Measurements from ENCODE around the gene H6PD. TPM values are rescaled to one million over a fixed set of nuclear protein-coding genes. Genes with fewer than 3 reads are reported as not detected.

The H6PD gene
- total and polyA plus RNA-seq, 2 donors (not counting 3 experiments of a cell fraction or from before 2014, with no cell fraction given) = 24.5 to 29.0 TPM

DNA sequence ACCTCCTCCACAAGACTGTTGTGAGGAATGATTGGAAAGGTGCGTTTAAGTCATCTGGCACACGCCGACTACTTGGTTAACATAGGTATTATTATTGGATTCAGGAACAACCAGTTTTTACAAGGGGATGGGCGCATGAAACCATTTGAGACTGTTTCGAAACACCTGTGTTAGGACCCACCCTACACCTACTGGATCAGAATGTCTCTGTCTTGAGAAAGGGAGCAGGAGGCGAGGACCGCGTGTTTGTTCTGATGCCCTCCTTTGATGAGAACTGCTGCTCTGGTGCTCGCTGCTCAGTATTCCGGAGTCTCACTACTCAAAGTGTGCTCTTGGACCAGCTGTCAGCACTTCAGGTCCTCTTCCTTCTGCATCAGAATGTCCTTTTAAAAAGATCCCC, 7.3 kb downstream of the H6PD start:
- DNase-seq (ENCODE audit: low read depth, low spot score) (no peak), FAIRE-seq (no peak)
- Histone ChIP-seq H3K9me3 (replicated peaks; ENCODE audit: control insufficient read depth, insufficient read depth, low read length) (no peaks in the 10 kb centered on the region), H3K4me3 (replicated peaks in 1 of 3; ENCODE audit: insufficient read depth in 1 of 3, low read depth in 1 of 3, low read length in 3 of 3) (no peak overlapping the region), H3K27ac (ENCODE audit: insufficient read depth, low read depth, low read length) (no peak overlapping the region), H3K9me1 (replicated peaks; ENCODE audit: control insufficient read depth, extremely low read depth, insufficient read depth, low read length) (no peaks in the 10 kb centered on the region), H3K79me2 (ENCODE audit: control insufficient read depth, insufficient read depth, low read length) (no peaks in the 10 kb centered on the region), H3K4me1 (ENCODE audit: control insufficient read depth, extremely low read depth, insufficient read depth, low read length) (peaks cover 20% of the 10 kb centered on the region), H2AFZ (ENCODE audit: low read depth, low read length) (no peak overlapping the region), H3K27me3 (ENCODE audit: control insufficient read depth in 2 of 2, insufficient read depth in 2 of 2, low read length in 2 of 2) (no peaks in the 10 kb centered on the region), H3K4me2 (ENCODE audit: insufficient read depth, low read length) (no peak overlapping the region), H4K20me1 (replicated peaks; ENCODE audit: control insufficient read depth, extremely low read depth, insufficient read depth, low read length) (no peaks in the 10 kb centered on the region), H3K36me3 (ENCODE audit: control insufficient read depth in 2 of 2, extremely low read depth in 1 of 2, insufficient read depth in 2 of 2, low read length in 2 of 2) (peaks cover 0 to 4% of the 10 kb centered on the region in 2 experiments), H3K9ac (replicated peaks; ENCODE audit: extremely low read depth, insufficient read depth, low read length) (no peak overlapping the region)
- dilution Hi-C loops (cut with MboI; ENCODE audit: extremely low pct_ligation_motif_present, low sequenced_read_pairs) (no loop called here), intact Hi-C loops (cut with micrococcal nuclease) (no loop called here)
- ChIA-PET CTCF (no interaction called here), POLR2A (no interaction called here)
- TF ChIP-seq POLR2AphosphoS5 (IDR thresholded peaks at IDR 0.05; ENCODE audit: insufficient read depth, low read depth, low read length) = no peak
- TF ChIP-seq, protein P1, sequence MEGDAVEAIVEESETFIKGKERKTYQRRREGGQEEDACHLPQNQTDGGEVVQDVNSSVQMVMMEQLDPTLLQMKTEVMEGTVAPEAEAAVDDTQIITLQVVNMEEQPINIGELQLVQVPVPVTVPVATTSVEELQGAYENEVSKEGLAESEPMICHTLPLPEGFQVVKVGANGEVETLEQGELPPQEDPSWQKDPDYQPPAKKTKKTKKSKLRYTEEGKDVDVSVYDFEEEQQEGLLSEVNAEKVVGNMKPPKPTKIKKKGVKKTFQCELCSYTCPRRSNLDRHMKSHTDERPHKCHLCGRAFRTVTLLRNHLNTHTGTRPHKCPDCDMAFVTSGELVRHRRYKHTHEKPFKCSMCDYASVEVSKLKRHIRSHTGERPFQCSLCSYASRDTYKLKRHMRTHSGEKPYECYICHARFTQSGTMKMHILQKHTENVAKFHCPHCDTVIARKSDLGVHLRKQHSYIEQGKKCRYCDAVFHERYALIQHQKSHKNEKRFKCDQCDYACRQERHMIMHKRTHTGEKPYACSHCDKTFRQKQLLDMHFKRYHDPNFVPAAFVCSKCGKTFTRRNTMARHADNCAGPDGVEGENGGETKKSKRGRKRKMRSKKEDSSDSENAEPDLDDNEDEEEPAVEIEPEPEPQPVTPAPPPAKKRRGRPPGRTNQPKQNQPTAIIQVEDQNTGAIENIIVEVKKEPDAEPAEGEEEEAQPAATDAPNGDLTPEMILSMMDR (IDR thresholded peaks at IDR 0.05; ENCODE audit: extremely low read depth in 1 of 2, insufficient read depth in 1 of 2, low read depth in 1 of 2, low read length in 2 of 2) = no peak
- TF ChIP-seq POLR2A (IDR thresholded peaks at IDR 0.05; ENCODE audit: low read depth, low read length) = no peak
- no peak for TF ChIP-seq MYC (IDR thresholded peaks at IDR 0.05; ENCODE audit: low read depth, low read length)
- no peak for TF ChIP-seq EZH2 (IDR thresholded peaks at IDR 0.05; ENCODE audit: borderline replicate concordance, low read depth, low read length, severe bottlenecking)
- TF ChIP-seq FOS (IDR thresholded peaks at IDR 0.05; ENCODE audit: borderline replicate concordance, insufficient read depth, low read length) = no peak
- TF ChIP-seq GATA2 (IDR thresholded peaks at IDR 0.05; ENCODE audit: insufficient read depth, insufficient read length, low read depth, low read length) = no peak
- TF ChIP-seq JUN (IDR thresholded peaks at IDR 0.05; ENCODE audit: borderline replicate concordance, insufficient read depth, insufficient read length, low read depth) = no peak
- TF ChIP-seq, protein P2, sequence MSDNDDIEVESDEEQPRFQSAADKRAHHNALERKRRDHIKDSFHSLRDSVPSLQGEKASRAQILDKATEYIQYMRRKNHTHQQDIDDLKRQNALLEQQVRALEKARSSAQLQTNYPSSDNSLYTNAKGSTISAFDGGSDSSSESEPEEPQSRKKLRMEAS (IDR thresholded peaks at IDR 0.05; ENCODE audit: insufficient read depth, insufficient read length) = no peak
- no TSS peak for BruUV-seq (replicated peaks)
